Left ventricle myocardium inferior (tissue), 1 donor: ENCODE results near the gene HYCC1. TPM values are rescaled to one million over a fixed set of nuclear protein-coding genes. Genes with fewer than 3 reads are reported as not detected.

ENCODE experiments used
- DNase-seq: peaks from one replicate; pipeline ENCODE4 v3.0.0-alpha.2; 2020
- H3K27ac ChIP-seq: fragments of 200-600 bp; replicated peaks from 2 replicates; pipeline ENCODE4 v1.8.0; 2021
- H3K27me3 ChIP-seq: fragments of 200-600 bp; 2 replicates; pipeline ENCODE4 v1.8.0; 2021; ENCODE audit warnings: low read depth
- H3K36me3 ChIP-seq: fragments of 200-600 bp; 2 replicates; pipeline ENCODE4 v1.8.0; 2021
- H3K4me1 ChIP-seq: fragments of 200-600 bp; 2 replicates; pipeline ENCODE4 v1.8.0; 2021
- H3K4me3 ChIP-seq: fragments of 200-600 bp; 2 replicates; pipeline ENCODE4 v1.8.0; 2021; ENCODE audit warnings: mild to moderate bottlenecking, moderate library complexity
- H3K9me3 ChIP-seq: fragments of 200-600 bp; replicated peaks from 2 replicates; pipeline ENCODE4 v1.8.0; 2021
- CTCF ChIP-seq: fragments of 200-600 bp; IDR thresholded peaks from 2 replicates; pipeline ENCODE4 v1.8.0; 2021; ENCODE audit warnings: antibody characterized with exemption, mild to moderate bottlenecking, borderline replicate concordance
- intact Hi-C: fragments of 100-400 bp; cut with micrococcal nuclease; formaldehyde crosslinking; loops from one replicate; pipeline ENCODE4 v1.11.0; 2022
- total RNA-seq: library from RNA; stranded (reverse); fragmentation: NEBNext Ultra II Directional; extraction: Animal tissue kit (Norgen Biotek cat#: 25700); gene quantifications from one replicate; pipeline ENCODE4 v1.2.1, GENCODE V29; 2021
- donor health status: DM: no; HTN: yes; CAD: no; lungs with severe emphysema.

Gene HYCC1
- total RNA-seq, 1 donor from 2014 or later, result 34.8 TPM

- no peak for TF ChIP-seq CTCF
- Histone ChIP-seq H3K27me3 (no peaks in the 10 kb centered on the region), H3K27ac (no peak overlapping the region), H3K9me3 (no peaks in the 10 kb centered on the region), H3K4me1 (no peaks in the 10 kb centered on the region), H3K36me3 (peaks cover 57% of the 10 kb centered on the region), H3K4me3 (no peak overlapping the region)
- DNase-seq, result no peak
- intact Hi-C loops, result no loop called here
These were observed 41.7 kb downstream of the HYCC1 start for GRCh38 chr7:22972207-22972606.

- DNase-seq, result no peak
- no peak for TF ChIP-seq CTCF
- intact Hi-C loops, result no loop called here
- H3K27ac ChIP-seq, result no peak overlapping the region
- peaks cover 45% of the 10 kb centered on the region for H3K36me3 ChIP-seq
- no peaks in the 10 kb centered on the region for H3K27me3 ChIP-seq
- no peak overlapping the region for H3K4me3 ChIP-seq
- H3K4me1 ChIP-seq, result no peaks in the 10 kb centered on the region
- H3K9me3 ChIP-seq, result no peaks in the 10 kb centered on the region
These were observed 44.9 kb downstream of the HYCC1 start for GRCh38 chr7:22969010-22969431.

Other genes starting within 250 kb of the HYCC1 start
- gene TOMM7, start 191.3 kb downstream of the HYCC1 start, total RNA-seq, result 563 TPM
- gene KLHL7, start 91.7 kb upstream of the HYCC1 start, total RNA-seq, result 150 TPM
- 20.3 TPM for gene NUP42, start 167.9 kb upstream of the HYCC1 start, total RNA-seq
- 288 TPM for gene GPNMB, start 232.6 kb upstream of the HYCC1 start, total RNA-seq